ENCODE data around the gene TMBIM6. TPM values are rescaled to one million over a fixed set of nuclear protein-coding genes. Genes with fewer than 3 reads are reported as not detected.

TMBIM6 gene
- total RNA-seq, 1 donor = 288 TPM

- H3K27me3 ChIP-seq (ENCODE audit: insufficient read depth, low read length) = no peaks in the 10 kb centered on the region
- H3K4me1 ChIP-seq (ENCODE audit: insufficient read depth, low read length) = no peaks in the 10 kb centered on the region
- no peak overlapping the region for H3K4me3 ChIP-seq (ENCODE audit: low read length)
- H3K9me3 ChIP-seq (ENCODE audit: low read depth, low read length) = no peaks in the 10 kb centered on the region
Observed at GRCh38 chr12:49807991-49808580, 66.7 kb downstream of the TMBIM6 start.

- H3K9me3 ChIP-seq (ENCODE audit: low read depth, low read length) = no peaks in the 10 kb centered on the region
- no peaks in the 10 kb centered on the region for H3K27me3 ChIP-seq (ENCODE audit: insufficient read depth, low read length)
- no peak overlapping the region for H3K4me3 ChIP-seq (ENCODE audit: low read length)
- no peaks in the 10 kb centered on the region for H3K4me1 ChIP-seq (ENCODE audit: insufficient read depth, low read length)
Observed at GRCh38 chr12:49808686-49809380, 67.5 kb downstream of the TMBIM6 start.

GRCh38 chr12:49809381-49809905, 68.1 kb downstream of the TMBIM6 start:
- no peaks in the 10 kb centered on the region for H3K27me3 ChIP-seq (ENCODE audit: insufficient read depth, low read length)
- no peaks in the 10 kb centered on the region for H3K4me1 ChIP-seq (ENCODE audit: insufficient read depth, low read length)
- no peaks in the 10 kb centered on the region for H3K9me3 ChIP-seq (ENCODE audit: low read depth, low read length)
- no peak overlapping the region for H3K4me3 ChIP-seq (ENCODE audit: low read length)

- H3K4me3 ChIP-seq (ENCODE audit: low read length) = no peak overlapping the region
- no peaks in the 10 kb centered on the region for H3K9me3 ChIP-seq (ENCODE audit: low read depth, low read length)
- H3K27me3 ChIP-seq (ENCODE audit: insufficient read depth, low read length) = no peaks in the 10 kb centered on the region
- no peaks in the 10 kb centered on the region for H3K4me1 ChIP-seq (ENCODE audit: insufficient read depth, low read length)
Observed at GRCh38 chr12:49809906-49810389, 68.6 kb downstream of the TMBIM6 start.

GRCh38 chr12:49811136-49811535, 69.8 kb downstream of the TMBIM6 start:
- Histone ChIP-seq H3K9me3 (ENCODE audit: low read depth, low read length) (no peaks in the 10 kb centered on the region), H3K27me3 (ENCODE audit: insufficient read depth, low read length) (no peaks in the 10 kb centered on the region), H3K4me1 (ENCODE audit: insufficient read depth, low read length) (peaks cover 7% of the 10 kb centered on the region), H3K4me3 (ENCODE audit: low read length) (no peak overlapping the region)

- Histone ChIP-seq H3K4me1 (ENCODE audit: insufficient read depth, low read length) (peaks cover 7% of the 10 kb centered on the region), H3K4me3 (ENCODE audit: low read length) (no peak overlapping the region), H3K27me3 (ENCODE audit: insufficient read depth, low read length) (no peaks in the 10 kb centered on the region), H3K9me3 (ENCODE audit: low read depth, low read length) (no peaks in the 10 kb centered on the region)
Observed at GRCh38 chr12:49811961-49812401, 70.6 kb downstream of the TMBIM6 start.

GRCh38 chr12:49813131-49813530, 71.8 kb downstream of the TMBIM6 start:
- no peak overlapping the region for H3K4me3 ChIP-seq (ENCODE audit: low read length)
- H3K9me3 ChIP-seq (ENCODE audit: low read depth, low read length) = no peaks in the 10 kb centered on the region
- H3K4me1 ChIP-seq (ENCODE audit: insufficient read depth, low read length) = peaks cover 7% of the 10 kb centered on the region

More at GRCh38 chr12:49813131-49813530, 71.8 kb downstream of the TMBIM6 start:
- no peaks in the 10 kb centered on the region for H3K27me3 ChIP-seq (ENCODE audit: insufficient read depth, low read length)

Other genes starting within 250 kb of the TMBIM6 start
- 2.1 TPM for gene KCNH3, start 202.5 kb upstream of the TMBIM6 start, total RNA-seq
- gene MCRS1, start 173.4 kb upstream of the TMBIM6 start, total RNA-seq = 28.1 TPM
- gene FAM186B, start 135.9 kb upstream of the TMBIM6 start, total RNA-seq = 0.84 TPM
- 0.84 TPM for gene PRPF40B, start 118.0 kb upstream of the TMBIM6 start, total RNA-seq
- gene FMNL3, start 34.2 kb upstream of the TMBIM6 start, total RNA-seq = 19.8 TPM
- 13.7 TPM for gene NCKAP5L, start 86.9 kb downstream of the TMBIM6 start, total RNA-seq
- gene BCDIN3D, start 101.5 kb downstream of the TMBIM6 start, total RNA-seq = 4.7 TPM
- gene FAIM2, start 162.3 kb downstream of the TMBIM6 start, total RNA-seq = not detected
- gene AQP2, start 209.2 kb downstream of the TMBIM6 start, total RNA-seq = not detected
- gene AQP5, start 220.3 kb downstream of the TMBIM6 start, total RNA-seq = not detected
- not detected for gene AQP6, start 231.4 kb downstream of the TMBIM6 start, total RNA-seq

Data from mononuclear cell (primary cell).